ENCODE results near the gene WDR26.
"Not testable (repeated sequence)": the region's sequence is repeated elsewhere in the genome, so short reads cannot be mapped to it uniquely, and the experiment has no call there.

The WDR26 gene

GRCh38 chr1:224429616-224430326 is 4.8 kb downstream of the WDR26 start:
- Histone ChIP-seq H3K36me3 (ENCODE audit: insufficient read depth, insufficient read length, low read length) (peaks cover 73% of the 10 kb centered on the region), H3K9me3 (ENCODE audit: insufficient read depth, low read length) (no peaks in the 10 kb centered on the region), H3K9ac (ENCODE audit: insufficient read length, low read depth) (no peak overlapping the region), H3K4me1 (ENCODE audit: insufficient read depth, insufficient read length) (no peaks in the 10 kb centered on the region), H3K4me3 (ENCODE audit: insufficient read length, low read depth) (no peak overlapping the region), H3K27me3 (ENCODE audit: insufficient read depth, insufficient read length) (no peaks in the 10 kb centered on the region)
- TF ChIP-seq SUZ12 (IDR thresholded peaks at IDR 0.05; ENCODE audit: extremely low read depth, insufficient read depth, insufficient read length) (no peak), ZNF274 (IDR thresholded peaks at IDR 0.05; ENCODE audit: low read depth, low read length) (no peak), YY1 (IDR thresholded peaks at IDR 0.05; ENCODE audit: insufficient read depth, insufficient read length) (no peak)
- no peak for DNase-seq (ENCODE audit: low read depth, low spot score)

GRCh38 chr1:224428713-224429112 is 5.9 kb downstream of the WDR26 start:
- H3K4me3 ChIP-seq (ENCODE audit: insufficient read length, low read depth); H3K9me3 ChIP-seq (ENCODE audit: insufficient read depth, low read length); H3K27me3 ChIP-seq (ENCODE audit: insufficient read depth, insufficient read length); H3K9ac ChIP-seq (ENCODE audit: insufficient read length, low read depth); H3K4me1 ChIP-seq (ENCODE audit: insufficient read depth, insufficient read length); DNase-seq (ENCODE audit: low read depth, low spot score): not testable (repeated sequence)
- peaks cover 83% of the 10 kb centered on the region for H3K36me3 ChIP-seq (ENCODE audit: insufficient read depth, insufficient read length, low read length)

GRCh38 chr1:224427346-224427745 is 7.3 kb downstream of the WDR26 start:
- Histone ChIP-seq H3K27me3 (ENCODE audit: insufficient read depth, insufficient read length) (no peaks in the 10 kb centered on the region), H3K4me1 (ENCODE audit: insufficient read depth, insufficient read length) (no peaks in the 10 kb centered on the region), H3K9me3 (ENCODE audit: insufficient read depth, low read length) (no peaks in the 10 kb centered on the region), H3K36me3 (ENCODE audit: insufficient read depth, insufficient read length, low read length) (peaks cover 87% of the 10 kb centered on the region), H3K4me3 (ENCODE audit: insufficient read length, low read depth) (no peak overlapping the region), H3K9ac (ENCODE audit: insufficient read length, low read depth) (no peak overlapping the region)
- DNase-seq (ENCODE audit: low read depth, low spot score), result no peak
- TF ChIP-seq YY1 (IDR thresholded peaks at IDR 0.05; ENCODE audit: insufficient read depth, insufficient read length), result no peak
- TF ChIP-seq ZNF274 (IDR thresholded peaks at IDR 0.05; ENCODE audit: low read depth, low read length), result no peak
- no peak for TF ChIP-seq SUZ12 (IDR thresholded peaks at IDR 0.05; ENCODE audit: extremely low read depth, insufficient read depth, insufficient read length)

- not testable (repeated sequence) for H3K27me3 ChIP-seq (ENCODE audit: insufficient read depth, insufficient read length); H3K9ac ChIP-seq (ENCODE audit: insufficient read length, low read depth); H3K4me3 ChIP-seq (ENCODE audit: insufficient read length, low read depth); H3K4me1 ChIP-seq (ENCODE audit: insufficient read depth, insufficient read length); DNase-seq (ENCODE audit: low read depth, low spot score); H3K9me3 ChIP-seq (ENCODE audit: insufficient read depth, low read length)
- H3K36me3 ChIP-seq (ENCODE audit: insufficient read depth, insufficient read length, low read length), result peaks cover 91% of the 10 kb centered on the region
Measured at GRCh38 chr1:224426869-224427268, 7.7 kb downstream of the WDR26 start.

- DNase-seq (ENCODE audit: low read depth, low spot score), result no peak
- peaks cover 92% of the 10 kb centered on the region for H3K36me3 ChIP-seq (ENCODE audit: insufficient read depth, insufficient read length, low read length)
- H3K9me3 ChIP-seq (ENCODE audit: insufficient read depth, low read length), result no peaks in the 10 kb centered on the region
- no peak overlapping the region for H3K4me3 ChIP-seq (ENCODE audit: insufficient read length, low read depth)
- no peak for TF ChIP-seq YY1 (IDR thresholded peaks at IDR 0.05; ENCODE audit: insufficient read depth, insufficient read length)
- TF ChIP-seq SUZ12 (IDR thresholded peaks at IDR 0.05; ENCODE audit: extremely low read depth, insufficient read depth, insufficient read length), result no peak
- no peak for TF ChIP-seq ZNF274 (IDR thresholded peaks at IDR 0.05; ENCODE audit: low read depth, low read length)
- H3K27me3 ChIP-seq (ENCODE audit: insufficient read depth, insufficient read length), result no peaks in the 10 kb centered on the region
- no peak overlapping the region for H3K9ac ChIP-seq (ENCODE audit: insufficient read length, low read depth)
- H3K4me1 ChIP-seq (ENCODE audit: insufficient read depth, insufficient read length), result no peaks in the 10 kb centered on the region
Measured at GRCh38 chr1:224425279-224425884, 9.2 kb downstream of the WDR26 start.

GRCh38 chr1:224420106-224420505 is 14.5 kb downstream of the WDR26 start:
- Histone ChIP-seq H3K9ac (ENCODE audit: insufficient read length, low read depth) (no peak overlapping the region), H3K9me3 (ENCODE audit: insufficient read depth, low read length) (no peaks in the 10 kb centered on the region), H3K36me3 (ENCODE audit: insufficient read depth, insufficient read length, low read length) (peaks cover 95% of the 10 kb centered on the region), H3K27me3 (ENCODE audit: insufficient read depth, insufficient read length) (no peaks in the 10 kb centered on the region), H3K4me1 (ENCODE audit: insufficient read depth, insufficient read length) (no peaks in the 10 kb centered on the region), H3K4me3 (ENCODE audit: insufficient read length, low read depth) (no peak overlapping the region)
- TF ChIP-seq ZNF274 (IDR thresholded peaks at IDR 0.05; ENCODE audit: low read depth, low read length) (no peak), SUZ12 (IDR thresholded peaks at IDR 0.05; ENCODE audit: extremely low read depth, insufficient read depth, insufficient read length) (no peak), YY1 (IDR thresholded peaks at IDR 0.05; ENCODE audit: insufficient read depth, insufficient read length) (no peak)
- no peak for DNase-seq (ENCODE audit: low read depth, low spot score)

- H3K9ac ChIP-seq (ENCODE audit: insufficient read length, low read depth), result no peak overlapping the region
- H3K36me3 ChIP-seq (ENCODE audit: insufficient read depth, insufficient read length, low read length), result peaks cover 86% of the 10 kb centered on the region
- no peaks in the 10 kb centered on the region for H3K9me3 ChIP-seq (ENCODE audit: insufficient read depth, low read length)
- no peaks in the 10 kb centered on the region for H3K27me3 ChIP-seq (ENCODE audit: insufficient read depth, insufficient read length)
- DNase-seq (ENCODE audit: low read depth, low spot score), result no peak
- no peak overlapping the region for H3K4me3 ChIP-seq (ENCODE audit: insufficient read length, low read depth)
- TF ChIP-seq YY1 (IDR thresholded peaks at IDR 0.05; ENCODE audit: insufficient read depth, insufficient read length) (no peak), SUZ12 (IDR thresholded peaks at IDR 0.05; ENCODE audit: extremely low read depth, insufficient read depth, insufficient read length) (no peak), ZNF274 (IDR thresholded peaks at IDR 0.05; ENCODE audit: low read depth, low read length) (no peak)
- H3K4me1 ChIP-seq (ENCODE audit: insufficient read depth, insufficient read length), result no peaks in the 10 kb centered on the region
Measured at GRCh38 chr1:224411766-224412165, 22.8 kb downstream of the WDR26 start.

Data from NT2/D1 (cell line).